Left ventricle myocardium inferior (tissue), 1 donor: Measurements from ENCODE around the gene ATRX. TPM values are rescaled to one million over a fixed set of nuclear protein-coding genes. Genes with fewer than 3 reads are reported as not detected.
"Not testable (repeated sequence)": the region's sequence is repeated elsewhere in the genome, so short reads cannot be mapped to it uniquely, and the experiment has no call there.

ENCODE experiments used
- DNase-seq: peaks from one replicate; pipeline ENCODE4 v3.0.0-alpha.2; 2020
- H3K27ac ChIP-seq: fragments of 200-600 bp; replicated peaks from 2 replicates; pipeline ENCODE4 v1.8.0; 2021
- H3K27me3 ChIP-seq: fragments of 200-600 bp; 2 replicates; pipeline ENCODE4 v1.8.0; 2021; ENCODE audit warnings: low read depth
- H3K36me3 ChIP-seq: fragments of 200-600 bp; 2 replicates; pipeline ENCODE4 v1.8.0; 2021
- H3K4me1 ChIP-seq: fragments of 200-600 bp; 2 replicates; pipeline ENCODE4 v1.8.0; 2021
- H3K4me3 ChIP-seq: fragments of 200-600 bp; 2 replicates; pipeline ENCODE4 v1.8.0; 2021; ENCODE audit warnings: mild to moderate bottlenecking, moderate library complexity
- H3K9me3 ChIP-seq: fragments of 200-600 bp; replicated peaks from 2 replicates; pipeline ENCODE4 v1.8.0; 2021
- CTCF ChIP-seq: fragments of 200-600 bp; IDR thresholded peaks from 2 replicates; pipeline ENCODE4 v1.8.0; 2021; ENCODE audit warnings: antibody characterized with exemption, mild to moderate bottlenecking, borderline replicate concordance
- intact Hi-C: fragments of 100-400 bp; cut with micrococcal nuclease; formaldehyde crosslinking; loops from one replicate; pipeline ENCODE4 v1.11.0; 2022
- total RNA-seq: library from RNA; stranded (reverse); fragmentation: NEBNext Ultra II Directional; extraction: Animal tissue kit (Norgen Biotek cat#: 25700); gene quantifications from one replicate; pipeline ENCODE4 v1.2.1, GENCODE V29; 2021
- donor health status: DM: no; HTN: yes; CAD: no; lungs with severe emphysema.

The ATRX gene
- total RNA-seq, 1 donor from 2014 or later = 82.2 TPM

GRCh38 chrX:77502951-77503525 lies 283.0 kb downstream of the ATRX start:
- DNase-seq = no peak
- Histone ChIP-seq H3K4me3 (no peak overlapping the region), H3K9me3 (no peaks in the 10 kb centered on the region), H3K36me3 (peaks cover 2% of the 10 kb centered on the region), H3K27ac (no peak overlapping the region), H3K27me3 (no peaks in the 10 kb centered on the region), H3K4me1 (peaks cover 2% of the 10 kb centered on the region)
- intact Hi-C loops = no loop called here
- TF ChIP-seq CTCF = no peak

GRCh38 chrX:77500164-77500563 lies 285.9 kb downstream of the ATRX start:
- DNase-seq, H3K27me3 ChIP-seq, H3K9me3 ChIP-seq, intact Hi-C loops, H3K4me3 ChIP-seq, H3K36me3 ChIP-seq, H3K4me1 ChIP-seq, H3K27ac ChIP-seq: not testable (repeated sequence)

- H3K4me1 ChIP-seq = no peaks in the 10 kb centered on the region
- intact Hi-C loops = no loop called here
- no peak for TF ChIP-seq CTCF
Measured at GRCh38 chrX:77493677-77494553, 292.1 kb downstream of the ATRX start.

GRCh38 chrX:77484045-77484444 lies 302.0 kb downstream of the ATRX start:
- intact Hi-C loops = no loop called here
- Histone ChIP-seq H3K36me3 (no peaks in the 10 kb centered on the region), H3K4me3 (no peak overlapping the region), H3K27me3 (no peaks in the 10 kb centered on the region), H3K27ac (no peak overlapping the region), H3K9me3 (no peaks in the 10 kb centered on the region), H3K4me1 (no peaks in the 10 kb centered on the region)
- DNase-seq = no peak
- no peak for TF ChIP-seq CTCF

More at GRCh38 chrX:77493677-77494553, 292.1 kb downstream of the ATRX start:
- Histone ChIP-seq H3K4me3 (no peak overlapping the region), H3K27me3 (no peaks in the 10 kb centered on the region), H3K36me3 (no peaks in the 10 kb centered on the region), H3K27ac (no peak overlapping the region), H3K9me3 (no peaks in the 10 kb centered on the region)
- DNase-seq = no peak

GRCh38 chrX:77455437-77455836 lies 330.6 kb downstream of the ATRX start:
- Histone ChIP-seq H3K27me3 (no peaks in the 10 kb centered on the region), H3K27ac (peak overlapping the region; percentile 33)

More at GRCh38 chrX:77455437-77455836, 330.6 kb downstream of the ATRX start:
- intact Hi-C loops = no loop called here
- no peaks in the 10 kb centered on the region for H3K4me1 ChIP-seq
- no peaks in the 10 kb centered on the region for H3K9me3 ChIP-seq
- TF ChIP-seq CTCF = no peak
- DNase-seq = no peak
- H3K4me3 ChIP-seq = no peak overlapping the region
- H3K36me3 ChIP-seq = no peaks in the 10 kb centered on the region

Other genes with a start within 250 kb of the ATRX start
- 54.3 TPM for gene MAGT1, start 109.2 kb upstream of the ATRX start, total RNA-seq
- gene COX7B, start 113.3 kb upstream of the ATRX start, total RNA-seq = 1,696 TPM
- gene ATP7A, start 124.5 kb upstream of the ATRX start, total RNA-seq = 4.5 TPM
- not detected for gene PGAM4, start 183.4 kb upstream of the ATRX start, total RNA-seq